GM12878 (cell line): ENCODE data around the gene PLXNA2. TPM values are rescaled to one million over a fixed set of nuclear protein-coding genes. Genes with fewer than 3 reads are reported as not detected.

ENCODE experiments used
- CHD4 ChIP-seq: fragments of 200-600 bp; sonication (generic); IDR thresholded peaks from 2 replicates; pipeline ENCODE4 v1.6.1; 2016; ENCODE audit warnings: mild to moderate bottlenecking
- IKZF2 ChIP-seq, 2 experiments: fragments of 450-650 bp; IDR thresholded peaks; 2 replicates each; pipeline ENCODE4 v1.6.1; 2017; ENCODE audit warnings: mild to moderate bottlenecking in 2 of 2, moderate library complexity in 2 of 2
- TCF7 ChIP-seq: IDR thresholded peaks from 2 replicates; pipeline ENCODE4 v1.6.1; 2014; ENCODE audit warnings: antibody characterized with exemption, borderline replicate concordance
- ZNF24 ChIP-seq: fragments of 450-650 bp; IDR thresholded peaks from 2 replicates; pipeline ENCODE4 v1.6.1; 2017; ENCODE audit warnings: antibody characterized with exemption, mild to moderate bottlenecking
- ZNF384 ChIP-seq: IDR thresholded peaks from 2 replicates; pipeline ENCODE4 v1.6.1; 2012; ENCODE audit warnings: low read depth, mild to moderate bottlenecking, low read length, improper control_type of control experiment, borderline replicate concordance
- polyA plus RNA-seq, 11 experiments: library from polyadenylated mRNA; depleted of rRNA in 4 of 11; unstranded in 6 of 11; stranded (reverse) in 5 of 11; fragments of >200 nt; fragmentation: Nextera tagmentation in 4 of 11; fragmentation: Illumina TruSeq in 1 of 11; extraction: Ambion mirVana in 4 of 11; extraction: Trizol in 1 of 11; gene quantifications; 1 replicate in 1 of 11; 2 replicates in 10 of 11; pipeline versions ENCODE4 v1.2.1 to v1.2.3, GENCODE V29; 2011 to 2016; ENCODE audit warnings: inconsistent platforms in 2 of 11, missing spikeins in 2 of 11, low read depth in 1 of 11
- total RNA-seq, 4 experiments: library from RNA; depleted of rRNA in 3 of 4; stranded (reverse); fragments of >200 nt in 3 of 4; fragmentation: Illumina TruSeq in 1 of 4; extraction: Trizol in 1 of 4; gene quantifications; 2 replicates each; pipeline versions ENCODE4 v1.2.1 to v1.2.3, GENCODE V29; 2013 to 2021
- TF ChIP-seq, protein P1 (sequence below): IDR thresholded peaks from 2 replicates; pipeline ENCODE4 v1.6.1; 2012; ENCODE audit warnings: low read length, inconsistent platforms
- TF ChIP-seq, protein P2 (sequence below): fragments of 450-650 bp; formaldehyde crosslinking; IDR thresholded peaks from 2 replicates; pipeline ENCODE4 v1.5.0; 2022; ENCODE audit warnings: mild to moderate bottlenecking, missing genetic modification characterization
- TF ChIP-seq, protein P3 (sequence below): fragments of 450-650 bp; IDR thresholded peaks from 2 replicates; pipeline ENCODE4 v1.6.1; 2017; ENCODE audit warnings: mild to moderate bottlenecking

The PLXNA2 gene
- total and polyA plus RNA-seq, 10 of the 15 experiments (the other 5 are each of a cell fraction or from before 2014, with no cell fraction given): under 0.01 to 0.08 (median 0.07) TPM; not detected in 4

DNA sequence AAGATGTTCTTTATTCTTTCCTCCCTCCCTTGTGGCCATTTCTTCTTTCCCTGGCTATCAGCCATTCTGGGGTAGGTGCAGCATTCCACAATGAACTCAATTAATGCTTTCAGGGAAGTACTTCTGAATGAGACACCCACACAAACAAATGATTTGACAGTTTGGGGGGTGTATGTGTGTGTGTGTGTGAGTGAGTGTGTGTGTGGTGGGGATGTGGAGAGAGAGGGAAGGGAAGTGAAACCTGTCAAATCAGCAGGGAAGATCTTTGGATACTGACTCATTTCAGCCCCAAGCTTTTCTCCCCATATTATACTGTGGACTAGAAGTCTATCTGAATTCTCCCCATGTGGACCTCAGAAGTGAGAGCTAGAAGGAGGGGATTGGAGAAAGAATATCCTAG lies 178.3 kb downstream of the PLXNA2 start (continued):
- TF ChIP-seq IKZF2 (IDR thresholded peaks at IDR 0.05) (peak; percentile 89 to 90), TCF7 (no peak), CHD4 (no peak), ZNF384 (no peak), ZNF24 (no peak)
- TF ChIP-seq, protein P1, sequence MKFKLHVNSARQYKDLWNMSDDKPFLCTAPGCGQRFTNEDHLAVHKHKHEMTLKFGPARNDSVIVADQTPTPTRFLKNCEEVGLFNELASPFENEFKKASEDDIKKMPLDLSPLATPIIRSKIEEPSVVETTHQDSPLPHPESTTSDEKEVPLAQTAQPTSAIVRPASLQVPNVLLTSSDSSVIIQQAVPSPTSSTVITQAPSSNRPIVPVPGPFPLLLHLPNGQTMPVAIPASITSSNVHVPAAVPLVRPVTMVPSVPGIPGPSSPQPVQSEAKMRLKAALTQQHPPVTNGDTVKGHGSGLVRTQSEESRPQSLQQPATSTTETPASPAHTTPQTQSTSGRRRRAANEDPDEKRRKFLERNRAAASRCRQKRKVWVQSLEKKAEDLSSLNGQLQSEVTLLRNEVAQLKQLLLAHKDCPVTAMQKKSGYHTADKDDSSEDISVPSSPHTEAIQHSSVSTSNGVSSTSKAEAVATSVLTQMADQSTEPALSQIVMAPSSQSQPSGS: no peak
- TF ChIP-seq, protein P2, sequence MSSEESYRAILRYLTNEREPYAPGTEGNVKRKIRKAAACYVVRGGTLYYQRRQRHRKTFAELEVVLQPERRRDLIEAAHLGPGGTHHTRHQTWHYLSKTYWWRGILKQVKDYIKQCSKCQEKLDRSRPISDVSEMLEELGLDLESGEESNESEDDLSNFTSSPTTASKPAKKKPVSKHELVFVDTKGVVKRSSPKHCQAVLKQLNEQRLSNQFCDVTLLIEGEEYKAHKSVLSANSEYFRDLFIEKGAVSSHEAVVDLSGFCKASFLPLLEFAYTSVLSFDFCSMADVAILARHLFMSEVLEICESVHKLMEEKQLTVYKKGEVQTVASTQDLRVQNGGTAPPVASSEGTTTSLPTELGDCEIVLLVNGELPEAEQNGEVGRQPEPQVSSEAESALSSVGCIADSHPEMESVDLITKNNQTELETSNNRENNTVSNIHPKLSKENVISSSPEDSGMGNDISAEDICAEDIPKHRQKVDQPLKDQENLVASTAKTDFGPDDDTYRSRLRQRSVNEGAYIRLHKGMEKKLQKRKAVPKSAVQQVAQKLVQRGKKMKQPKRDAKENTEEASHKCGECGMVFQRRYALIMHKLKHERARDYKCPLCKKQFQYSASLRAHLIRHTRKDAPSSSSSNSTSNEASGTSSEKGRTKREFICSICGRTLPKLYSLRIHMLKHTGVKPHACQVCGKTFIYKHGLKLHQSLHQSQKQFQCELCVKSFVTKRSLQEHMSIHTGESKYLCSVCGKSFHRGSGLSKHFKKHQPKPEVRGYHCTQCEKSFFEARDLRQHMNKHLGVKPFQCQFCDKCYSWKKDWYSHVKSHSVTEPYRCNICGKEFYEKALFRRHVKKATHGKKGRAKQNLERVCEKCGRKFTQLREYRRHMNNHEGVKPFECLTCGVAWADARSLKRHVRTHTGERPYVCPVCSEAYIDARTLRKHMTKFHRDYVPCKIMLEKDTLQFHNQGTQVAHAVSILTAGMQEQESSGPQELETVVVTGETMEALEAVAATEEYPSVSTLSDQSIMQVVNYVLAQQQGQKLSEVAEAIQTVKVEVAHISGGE (CRISPR knock-in tag): no peak
- TF ChIP-seq, protein P3, sequence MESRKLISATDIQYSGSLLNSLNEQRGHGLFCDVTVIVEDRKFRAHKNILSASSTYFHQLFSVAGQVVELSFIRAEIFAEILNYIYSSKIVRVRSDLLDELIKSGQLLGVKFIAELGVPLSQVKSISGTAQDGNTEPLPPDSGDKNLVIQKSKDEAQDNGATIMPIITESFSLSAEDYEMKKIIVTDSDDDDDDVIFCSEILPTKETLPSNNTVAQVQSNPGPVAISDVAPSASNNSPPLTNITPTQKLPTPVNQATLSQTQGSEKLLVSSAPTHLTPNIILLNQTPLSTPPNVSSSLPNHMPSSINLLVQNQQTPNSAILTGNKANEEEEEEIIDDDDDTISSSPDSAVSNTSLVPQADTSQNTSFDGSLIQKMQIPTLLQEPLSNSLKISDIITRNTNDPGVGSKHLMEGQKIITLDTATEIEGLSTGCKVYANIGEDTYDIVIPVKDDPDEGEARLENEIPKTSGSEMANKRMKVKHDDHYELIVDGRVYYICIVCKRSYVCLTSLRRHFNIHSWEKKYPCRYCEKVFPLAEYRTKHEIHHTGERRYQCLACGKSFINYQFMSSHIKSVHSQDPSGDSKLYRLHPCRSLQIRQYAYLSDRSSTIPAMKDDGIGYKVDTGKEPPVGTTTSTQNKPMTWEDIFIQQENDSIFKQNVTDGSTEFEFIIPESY: no peak
